SK-MEL-5 (cell line): ENCODE data around the gene NECTIN2. TPM values are rescaled to one million over a fixed set of nuclear protein-coding genes. Genes with fewer than 3 reads are reported as not detected.

Source experiments
- DNase-seq: peaks from one replicate; pipeline ENCODE4 v3.0.0-alpha.2; 2016; ENCODE audit warnings: low read depth, low spot score
- in situ Hi-C: cut with HindIII; loops from 2 replicates; pipeline ENCODE4 v1.10.0; 2016; ENCODE audit warnings: low sequenced_read_pairs, high pct_unique_total_duplicates, low pct_unique_long_range_greater_than_20kb
- polyA plus RNA-seq, 2 experiments: library from polyadenylated mRNA; depleted of rRNA; stranded (reverse); fragments of >200 nt; gene quantifications; 2 replicates each; pipeline ENCODE4 v1.2.3, GENCODE V29; 2015
- total RNA-seq: library from RNA; depleted of rRNA; stranded (reverse); fragments of >200 nt; shearing (Covaris generic); gene quantifications from 2 replicates; pipeline ENCODE4 v1.2.3, GENCODE V29; 2014; rRNA removed

Gene NECTIN2
- 27.3 and 32.6 TPM in 2 replicates for total RNA-seq
- 55.9 and 71.3 TPM in 2 replicates for polyA plus RNA-seq (2015; cell fraction: cytosol; rRNA removed)
- 9.5 and 10.5 TPM in 2 replicates for polyA plus RNA-seq (2015; cell fraction: nucleus; rRNA removed)

- peak; percentile 97 for DNase-seq
- in situ Hi-C loops = no loop called here
Observed at GRCh38 chr19:44845612-44846454, at the start of gene NECTIN2. TSS of gene NECTIN2 (plus strand) at chr19:44846297. CDS start at chr19:44846526, 229 bp downstream.

GRCh38 chr19:44796701-44797115 lies 49.4 kb upstream of the NECTIN2 start:
- in situ Hi-C loops = no loop called here
- no peak for DNase-seq

- in situ Hi-C loops = no loop called here
- no peak for DNase-seq
Observed at GRCh38 chr19:44799627-44800346, 46.3 kb upstream of the NECTIN2 start.

- in situ Hi-C loops = no loop called here
- DNase-seq = peak; percentile 74
Observed at GRCh38 chr19:44800461-44800860, 45.6 kb upstream of the NECTIN2 start.

GRCh38 chr19:44803442-44804428 lies 42.4 kb upstream of the NECTIN2 start:
- DNase-seq = no peak
- in situ Hi-C loops = no loop called here

GRCh38 chr19:44806291-44806690 lies 39.8 kb upstream of the NECTIN2 start:
- in situ Hi-C loops = no loop called here
- no peak for DNase-seq

GRCh38 chr19:44807162-44807561 lies 38.9 kb upstream of the NECTIN2 start:
- no peak for DNase-seq
- in situ Hi-C loops = no loop called here

- DNase-seq = peak; percentile 57
- in situ Hi-C loops = no loop called here
Observed at GRCh38 chr19:44807652-44808462, 38.2 kb upstream of the NECTIN2 start.

GRCh38 chr19:44808463-44809371 lies 37.4 kb upstream of the NECTIN2 start, which contains the start of gene BCAM:
TSS of gene BCAM (plus strand) at chr19:44809103. CDS start at chr19:44809125, 22 bp downstream.
- in situ Hi-C loops = no loop called here
- peak; percentile 42 for DNase-seq

- in situ Hi-C loops = no loop called here
- no peak for DNase-seq
Observed at GRCh38 chr19:44809577-44810233, 36.4 kb upstream of the NECTIN2 start.

- in situ Hi-C loops = no loop called here
- no peak for DNase-seq
Observed at GRCh38 chr19:44810234-44811121, 35.6 kb upstream of the NECTIN2 start.

- DNase-seq = no peak
- in situ Hi-C loops = no loop called here
Observed at GRCh38 chr19:44811122-44811419, 35.0 kb upstream of the NECTIN2 start.

GRCh38 chr19:44812142-44812718 lies 33.9 kb upstream of the NECTIN2 start:
- in situ Hi-C loops = no loop called here
- no peak for DNase-seq
